ENCODE results near the gene CILP2.

DNA sequence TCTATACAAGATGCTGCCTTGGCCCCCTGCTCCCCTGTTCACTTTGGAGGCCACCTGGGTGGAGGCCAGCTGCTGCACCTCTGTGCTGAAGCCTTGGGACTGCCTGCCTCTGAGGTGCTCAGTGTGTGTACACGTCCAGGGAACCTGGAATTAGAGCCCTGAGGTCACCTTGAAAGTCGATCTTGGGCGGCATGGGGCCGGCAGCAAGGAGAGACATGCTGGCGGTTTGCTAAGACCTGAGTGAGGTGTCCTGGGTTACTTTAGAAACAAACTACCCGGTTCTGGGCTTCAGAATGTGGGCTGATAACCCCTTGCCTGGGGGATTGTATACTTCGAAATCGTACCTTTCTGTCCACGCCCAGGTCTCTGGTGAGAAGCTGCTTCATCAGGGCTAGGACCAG lies 48.3 kb upstream of the CILP2 start:
- TF ChIP-seq, protein P1, sequence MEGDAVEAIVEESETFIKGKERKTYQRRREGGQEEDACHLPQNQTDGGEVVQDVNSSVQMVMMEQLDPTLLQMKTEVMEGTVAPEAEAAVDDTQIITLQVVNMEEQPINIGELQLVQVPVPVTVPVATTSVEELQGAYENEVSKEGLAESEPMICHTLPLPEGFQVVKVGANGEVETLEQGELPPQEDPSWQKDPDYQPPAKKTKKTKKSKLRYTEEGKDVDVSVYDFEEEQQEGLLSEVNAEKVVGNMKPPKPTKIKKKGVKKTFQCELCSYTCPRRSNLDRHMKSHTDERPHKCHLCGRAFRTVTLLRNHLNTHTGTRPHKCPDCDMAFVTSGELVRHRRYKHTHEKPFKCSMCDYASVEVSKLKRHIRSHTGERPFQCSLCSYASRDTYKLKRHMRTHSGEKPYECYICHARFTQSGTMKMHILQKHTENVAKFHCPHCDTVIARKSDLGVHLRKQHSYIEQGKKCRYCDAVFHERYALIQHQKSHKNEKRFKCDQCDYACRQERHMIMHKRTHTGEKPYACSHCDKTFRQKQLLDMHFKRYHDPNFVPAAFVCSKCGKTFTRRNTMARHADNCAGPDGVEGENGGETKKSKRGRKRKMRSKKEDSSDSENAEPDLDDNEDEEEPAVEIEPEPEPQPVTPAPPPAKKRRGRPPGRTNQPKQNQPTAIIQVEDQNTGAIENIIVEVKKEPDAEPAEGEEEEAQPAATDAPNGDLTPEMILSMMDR (conservative IDR thresholded peaks at IDR 0.05 in 1 of 2, IDR thresholded peaks at IDR 0.05 in 1 of 2; ENCODE audit: low read depth in 1 of 2, low read length in 2 of 2), result no peak
- TF ChIP-seq EZH2 (IDR thresholded peaks at IDR 0.05; ENCODE audit: low read length, missing control alignments), result no peak

Data from fibroblast of lung (primary cell).